Pons (tissue), 1 donor: ENCODE results near the gene MIOX.
A peak's percentile ranks its signal among the peaks of the same experiment; 100 is the strongest.

Source experiments
- DNase-seq: peaks from one replicate; pipeline ENCODE4 v3.0.0-alpha.2; 2016; ENCODE audit warnings: low spot score

Gene MIOX

DNA sequence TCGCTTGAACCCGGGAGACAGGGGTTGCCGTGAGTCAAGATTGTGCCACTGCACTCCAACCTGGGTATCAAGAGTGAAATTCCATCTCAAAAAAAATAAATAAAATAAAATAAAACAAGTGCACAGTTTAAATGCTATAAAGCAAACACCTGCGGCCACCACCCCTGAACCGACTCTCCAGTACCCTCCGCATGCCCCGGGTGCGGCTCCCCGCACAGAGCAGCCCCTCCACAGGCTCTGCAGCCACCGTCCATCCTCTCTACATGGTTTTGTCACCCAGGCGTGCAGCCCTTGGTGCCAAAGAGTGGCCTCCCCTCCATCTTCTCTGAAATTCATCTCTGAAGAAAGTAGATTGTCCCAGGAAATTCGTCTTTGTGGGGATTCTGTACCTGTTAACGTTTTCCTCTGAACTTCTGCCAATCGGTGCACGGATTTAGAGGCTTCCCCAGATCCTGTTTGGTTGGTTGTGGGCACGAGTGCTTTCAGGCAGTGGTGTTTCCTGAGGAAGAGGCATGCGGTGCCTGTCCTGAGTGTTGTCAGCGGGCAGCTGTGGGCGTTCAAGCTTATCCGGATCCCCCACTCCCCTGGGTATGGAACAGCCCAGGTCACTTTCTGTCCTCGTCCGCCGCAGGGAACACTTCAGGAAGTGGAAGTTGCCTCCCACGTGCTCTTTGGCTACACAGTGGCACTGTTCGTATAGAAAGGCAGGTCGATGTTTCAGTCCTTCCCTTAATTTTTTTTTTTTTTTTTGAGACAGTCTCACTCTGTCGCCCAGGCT is 4.1 kb downstream of the MIOX start:
- DNase-seq = no peak

DNA sequence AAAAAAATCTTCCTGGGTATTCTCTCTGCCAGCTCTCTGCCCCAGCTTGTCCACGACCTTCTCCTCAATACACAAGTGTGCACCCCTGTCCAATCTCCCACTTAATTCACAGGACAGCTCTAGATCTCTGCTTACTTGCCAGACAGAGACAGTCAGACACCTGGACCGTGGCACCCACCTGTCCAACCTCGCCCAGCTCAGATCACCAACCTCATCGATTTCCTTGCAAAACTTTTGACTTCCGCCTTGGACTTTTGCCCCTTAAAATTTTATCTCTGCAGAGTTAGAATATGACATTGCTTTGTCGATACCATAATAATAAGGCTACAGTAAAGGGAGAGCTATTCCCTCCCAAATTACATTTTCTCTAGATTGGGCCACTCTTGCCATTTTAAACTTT is 10.4 kb downstream of the MIOX start:
- no peak for DNase-seq

DNA sequence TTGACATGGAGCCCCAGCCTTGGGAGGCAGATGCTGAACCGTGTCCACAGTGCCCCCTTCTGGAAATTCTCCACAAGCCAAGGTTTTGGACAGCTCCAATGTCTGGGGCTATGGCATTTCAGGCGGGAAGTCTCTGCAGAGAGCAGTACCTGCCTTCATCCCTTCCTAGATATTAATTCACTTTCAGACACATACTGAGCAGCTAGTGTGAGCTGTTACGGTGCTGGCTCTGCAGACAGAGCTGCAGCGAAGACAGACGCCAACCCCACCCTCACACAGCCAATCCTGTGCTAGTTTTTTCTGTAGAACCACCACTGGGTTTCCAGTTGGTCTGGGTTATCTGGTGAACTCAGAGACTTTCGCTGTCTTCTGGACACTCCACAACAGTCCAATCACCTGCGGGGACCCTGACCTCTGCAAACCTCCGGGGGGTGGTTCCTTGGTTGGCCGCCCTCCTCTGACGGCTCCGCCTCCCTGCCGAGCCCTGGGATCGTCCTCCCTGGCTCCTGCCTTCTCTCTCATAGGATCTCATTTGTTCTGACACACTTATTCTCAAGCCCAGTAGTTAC is 11.7 kb downstream of the MIOX start:
- DNase-seq = peak; percentile 76

DNA sequence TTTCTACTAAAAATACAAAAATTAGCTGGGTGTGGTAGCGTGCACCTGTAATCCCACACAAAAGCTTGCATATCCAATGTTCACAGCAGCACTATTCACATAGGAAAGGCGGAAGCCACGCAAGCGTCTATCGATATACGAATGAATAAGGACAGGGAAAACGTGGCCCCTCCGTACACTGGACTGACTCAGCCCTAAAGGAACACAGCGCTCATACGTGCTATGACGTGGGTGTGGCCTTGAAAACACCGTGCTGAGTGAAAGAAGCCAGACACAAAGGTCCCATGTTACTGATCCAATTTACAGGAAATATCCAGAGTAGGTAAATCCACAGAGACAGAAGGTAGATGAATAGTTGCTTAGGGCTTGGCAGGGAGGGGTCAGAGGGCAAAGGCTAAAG is 13.8 kb downstream of the MIOX start:
- DNase-seq = no peak

DNA sequence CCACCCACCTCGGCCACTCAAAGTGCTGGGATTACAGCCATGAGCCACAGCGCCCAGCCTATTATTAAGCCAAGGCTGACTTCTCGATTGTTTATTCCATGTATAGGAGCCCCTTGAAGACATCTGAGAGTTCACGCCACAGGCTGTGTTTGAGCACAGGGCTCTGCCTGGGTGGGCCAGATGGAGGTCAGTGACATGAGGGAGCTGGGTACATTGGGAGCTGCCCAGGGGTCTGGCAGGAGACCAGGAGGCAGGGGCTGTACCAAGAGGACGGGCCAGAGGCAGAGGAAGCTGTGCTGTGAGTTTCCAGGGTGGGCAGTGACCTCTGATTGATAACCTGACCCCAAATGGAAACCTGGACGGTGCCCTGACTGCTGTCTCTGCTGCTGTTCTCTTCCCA is 15.4 kb downstream of the MIOX start:
- no peak for DNase-seq

DNA sequence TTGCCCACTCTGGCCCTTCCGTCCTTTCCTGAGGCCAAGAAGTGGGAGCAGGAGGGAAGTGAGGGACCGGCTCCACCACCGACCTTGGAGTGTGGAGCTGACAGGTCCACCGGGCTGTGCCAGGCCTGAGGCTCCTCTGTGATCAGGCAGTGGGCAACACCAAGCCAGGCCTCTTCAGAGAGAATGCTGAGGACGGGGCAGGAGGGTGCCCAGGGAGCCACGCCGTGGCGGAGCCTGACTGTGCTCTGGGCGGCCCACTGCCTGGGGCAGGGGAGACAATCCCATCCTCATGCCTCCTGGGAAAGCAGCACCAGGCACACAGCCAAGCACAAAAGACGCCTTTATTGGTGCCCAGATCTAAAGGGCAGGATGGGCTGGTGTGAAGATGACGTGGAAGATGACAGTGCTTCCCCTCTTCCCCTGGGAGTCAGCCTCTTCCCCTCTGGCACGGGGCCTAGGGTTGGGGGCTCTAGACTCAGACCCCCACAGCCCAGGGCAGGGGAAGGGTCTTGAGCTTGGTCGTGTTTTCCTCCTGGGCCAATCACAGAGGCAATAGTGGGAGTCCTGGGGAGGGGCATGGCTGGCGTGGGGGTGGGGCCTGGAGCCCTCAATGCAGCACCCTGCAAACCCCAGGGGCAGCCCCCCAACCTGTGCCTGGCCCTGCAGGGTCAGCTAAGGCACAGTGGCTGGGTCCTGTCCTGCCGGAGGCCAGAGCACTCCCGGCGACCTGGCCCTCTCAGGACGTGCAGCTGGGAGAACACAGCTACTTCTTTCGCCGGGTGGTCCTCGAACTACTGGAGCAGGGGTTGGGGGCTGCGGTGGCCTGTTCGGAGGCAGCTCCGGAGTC is 16.2 kb downstream of the MIOX start:
- DNase-seq = no peak

DNA sequence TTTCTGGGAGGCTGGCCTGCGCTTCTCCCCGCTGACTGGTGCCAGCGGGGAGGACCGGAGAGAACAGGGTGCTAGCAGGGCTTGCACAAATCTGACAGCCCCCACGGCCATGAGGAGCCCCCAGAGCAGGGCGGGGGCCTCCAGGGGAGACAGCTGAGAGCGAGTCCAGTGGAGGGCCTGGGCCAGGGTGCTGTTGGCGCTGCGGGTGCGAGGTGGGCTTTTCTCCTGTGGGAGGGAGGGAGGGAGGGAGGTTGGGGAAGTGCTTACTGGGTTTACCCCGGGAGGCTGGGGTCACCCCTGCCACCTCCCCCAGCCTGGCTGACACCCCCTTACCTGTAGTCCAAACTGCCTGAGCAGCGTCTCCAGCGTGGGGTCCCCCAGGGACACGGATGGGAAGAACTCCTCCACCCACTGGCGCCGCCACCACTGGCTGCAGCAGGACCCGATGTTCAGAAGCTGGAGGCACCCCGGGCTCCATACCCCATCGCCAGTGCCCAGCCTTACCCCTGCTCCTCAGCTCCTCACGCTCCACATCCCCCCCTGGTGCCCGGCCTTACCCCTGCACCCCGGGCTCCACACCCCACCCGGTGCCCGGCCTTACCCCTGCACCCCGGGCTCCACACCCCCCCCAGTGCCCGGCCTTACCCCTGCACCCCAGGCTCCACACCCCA is 17.0 kb downstream of the MIOX start:
- DNase-seq = no peak

DNA sequence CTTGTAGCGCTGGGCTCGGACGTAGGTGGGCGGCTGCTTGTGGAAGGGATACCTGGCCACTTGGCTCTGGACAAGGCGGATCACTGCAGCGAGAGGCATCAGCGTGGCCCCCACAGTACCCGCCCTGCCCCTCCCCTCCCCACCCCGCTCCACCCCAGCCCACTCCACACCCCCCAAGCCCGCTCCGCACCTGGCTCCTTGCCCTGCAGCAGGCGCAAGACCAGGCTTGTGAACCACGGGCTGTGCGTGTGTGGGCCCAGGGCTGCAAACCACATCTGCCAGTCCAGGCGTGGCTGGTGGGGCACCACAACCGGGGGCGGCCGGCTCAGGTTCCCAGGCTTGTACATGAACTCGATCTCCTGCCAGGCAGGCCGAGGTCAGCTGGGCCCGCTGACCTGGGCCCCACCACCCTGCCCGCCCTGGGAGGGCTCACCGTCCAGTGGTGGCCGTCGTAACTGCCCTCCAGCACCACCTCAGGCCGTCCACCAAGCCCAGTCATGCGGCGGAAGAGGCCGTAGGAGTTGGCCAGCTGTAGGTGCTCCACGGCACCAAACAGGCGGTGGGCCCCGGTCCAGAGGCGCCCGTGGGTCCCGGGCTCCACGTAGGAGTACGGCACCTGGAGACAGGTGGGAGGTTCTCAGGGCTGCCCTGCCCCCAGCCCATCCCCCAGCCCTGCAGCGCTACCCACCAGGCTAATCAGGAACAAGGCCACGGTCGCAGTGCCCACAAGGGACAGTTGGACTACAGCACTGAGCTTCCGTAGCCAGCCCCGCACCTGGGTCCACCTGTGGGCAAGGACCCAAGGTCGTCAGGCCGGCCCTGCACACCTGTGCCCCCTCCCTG is 17.9 kb downstream of the MIOX start:
- no peak for DNase-seq

DNA sequence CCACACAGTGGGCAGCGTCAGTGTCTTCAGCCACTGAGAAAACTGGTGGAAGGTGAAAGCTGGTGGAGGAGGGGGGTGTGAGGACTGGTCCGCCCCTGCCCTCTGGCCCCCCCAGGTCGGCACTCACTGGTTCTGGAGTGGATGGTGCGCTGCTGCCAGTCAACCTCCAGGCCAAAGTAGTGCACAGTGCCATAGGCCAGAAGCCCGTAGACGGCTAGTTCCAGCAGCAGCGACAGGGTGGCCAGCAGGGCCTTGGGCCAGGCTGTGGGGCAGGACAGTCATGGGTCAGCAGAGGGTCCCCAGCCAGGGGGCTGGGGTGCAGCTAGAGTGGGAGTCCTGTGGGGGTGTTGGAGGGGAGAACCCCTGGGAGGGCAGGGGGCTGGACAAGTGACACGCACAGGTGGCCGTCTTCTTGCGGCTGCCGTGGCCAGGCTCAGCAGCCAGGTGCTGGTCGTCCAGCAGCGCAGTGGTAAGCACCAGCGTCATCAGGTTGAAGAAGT is 18.7 kb downstream of the MIOX start:
- no peak for DNase-seq

DNA sequence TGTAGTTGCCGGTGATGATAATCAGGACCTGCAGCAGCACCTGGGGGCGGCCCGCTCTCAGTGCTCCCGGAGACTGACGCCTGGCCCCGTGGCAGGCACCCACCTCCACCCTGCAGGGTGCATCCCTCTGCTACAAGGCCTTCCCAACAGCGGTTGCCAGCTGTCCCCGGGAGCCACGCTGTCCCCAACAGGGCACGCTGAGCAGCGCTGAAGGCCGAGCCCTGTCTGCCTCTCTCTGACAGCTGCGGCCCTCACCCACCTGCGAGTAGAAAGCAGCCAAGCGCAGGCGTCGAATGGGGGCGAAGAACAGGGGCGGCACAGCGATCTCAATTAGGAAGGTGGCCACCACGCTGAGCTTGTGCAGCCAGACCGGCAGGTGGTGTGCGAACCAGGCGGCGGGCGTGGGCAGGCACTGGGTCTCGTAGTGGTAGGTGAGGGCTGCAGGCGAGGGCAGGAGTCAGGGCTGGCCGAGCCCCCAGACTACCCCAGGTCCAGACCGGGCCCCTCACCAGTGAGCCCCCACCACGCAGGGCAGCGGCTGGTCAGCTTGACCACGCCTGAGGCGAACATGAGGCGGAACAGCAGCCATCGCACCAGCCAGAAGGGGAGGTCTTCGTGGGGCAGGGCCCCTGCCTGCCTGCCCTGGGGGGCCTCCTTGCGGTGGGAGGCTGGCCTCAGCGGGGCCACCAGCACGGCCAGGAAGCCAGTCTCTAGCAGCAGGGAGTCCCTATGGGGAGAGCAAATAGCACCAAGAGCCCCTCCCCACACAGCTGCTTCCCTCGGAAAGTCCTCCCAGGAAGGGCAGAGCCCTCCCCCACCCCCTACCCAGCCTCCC is 19.3 kb downstream of the MIOX start:
- DNase-seq = no peak

DNA sequence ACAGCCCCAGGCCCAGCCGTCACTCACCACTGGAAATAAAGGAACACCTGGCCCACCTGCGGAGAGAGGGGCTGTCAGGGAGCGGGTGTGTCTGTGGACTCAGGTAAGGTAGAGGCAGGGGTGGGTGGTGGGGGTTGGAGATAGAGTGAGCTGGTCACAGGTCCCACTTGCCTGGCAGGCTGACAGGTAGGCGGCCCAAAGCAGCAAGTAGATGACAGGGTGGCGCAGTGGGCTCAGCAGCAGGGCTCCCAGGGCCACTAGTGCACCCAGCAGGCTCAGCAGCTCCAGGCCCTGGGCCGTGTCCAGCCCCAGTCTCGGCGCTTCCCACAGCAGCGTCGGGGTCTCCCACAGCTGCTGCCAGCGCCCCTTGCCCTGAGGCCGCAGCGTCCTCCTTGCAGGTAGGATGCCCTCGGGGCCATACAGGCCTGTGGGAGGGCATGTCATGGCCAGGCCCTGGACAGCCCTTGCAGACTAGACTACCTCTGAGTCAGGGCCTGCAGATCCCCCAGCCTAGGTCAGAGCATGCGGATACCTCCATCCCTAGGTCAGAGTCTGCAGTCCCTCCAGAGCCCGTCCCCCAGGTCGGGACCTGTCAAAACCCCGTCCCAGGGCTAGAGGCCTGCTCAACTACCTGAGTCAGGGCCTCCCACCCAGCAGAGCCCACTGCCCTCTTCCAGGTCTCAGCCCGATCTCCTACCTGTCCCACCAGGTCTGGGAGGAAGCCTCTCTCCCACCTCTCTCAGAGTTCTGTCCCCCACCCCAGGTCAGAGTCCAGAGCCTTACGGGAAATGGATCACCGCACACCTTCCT is 20.2 kb downstream of the MIOX start:
- no peak for DNase-seq

DNA sequence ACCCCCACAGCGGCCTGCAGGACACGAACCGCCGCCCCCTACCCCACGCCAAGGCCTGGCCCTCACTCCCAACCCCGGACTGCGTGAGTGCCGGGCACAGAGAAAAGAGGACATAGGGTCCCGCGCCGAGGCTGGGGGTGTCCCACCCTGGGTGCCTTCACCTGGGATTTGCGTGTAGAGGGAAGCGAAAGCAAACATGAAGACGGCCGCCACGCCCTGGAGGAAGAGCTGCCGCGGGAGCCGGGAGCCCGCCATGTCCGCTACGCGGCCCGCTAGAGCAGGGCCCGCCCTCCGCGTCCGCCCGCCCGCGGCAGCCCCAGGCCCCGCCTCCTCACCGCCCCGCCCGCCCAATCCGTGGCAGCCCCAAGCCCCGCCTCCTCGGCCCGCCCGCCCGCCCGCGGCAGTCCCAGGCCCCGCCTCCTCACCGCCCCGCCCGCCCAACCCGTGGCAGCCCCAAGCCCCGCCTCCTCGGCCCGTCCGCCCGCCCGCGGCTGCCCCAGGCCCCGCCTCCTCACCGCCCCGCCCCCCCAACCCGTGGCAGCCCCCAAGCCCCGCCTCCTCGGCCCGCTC is 20.8 kb downstream of the MIOX start, which contains the start of gene LMF2:
Gene LMF2 (minus strand): TSS at position 282 of the 570 bp plus-strand sequence. CDS start 27 bp downstream, at position 255.
- peak; percentile 65 for DNase-seq

DNA sequence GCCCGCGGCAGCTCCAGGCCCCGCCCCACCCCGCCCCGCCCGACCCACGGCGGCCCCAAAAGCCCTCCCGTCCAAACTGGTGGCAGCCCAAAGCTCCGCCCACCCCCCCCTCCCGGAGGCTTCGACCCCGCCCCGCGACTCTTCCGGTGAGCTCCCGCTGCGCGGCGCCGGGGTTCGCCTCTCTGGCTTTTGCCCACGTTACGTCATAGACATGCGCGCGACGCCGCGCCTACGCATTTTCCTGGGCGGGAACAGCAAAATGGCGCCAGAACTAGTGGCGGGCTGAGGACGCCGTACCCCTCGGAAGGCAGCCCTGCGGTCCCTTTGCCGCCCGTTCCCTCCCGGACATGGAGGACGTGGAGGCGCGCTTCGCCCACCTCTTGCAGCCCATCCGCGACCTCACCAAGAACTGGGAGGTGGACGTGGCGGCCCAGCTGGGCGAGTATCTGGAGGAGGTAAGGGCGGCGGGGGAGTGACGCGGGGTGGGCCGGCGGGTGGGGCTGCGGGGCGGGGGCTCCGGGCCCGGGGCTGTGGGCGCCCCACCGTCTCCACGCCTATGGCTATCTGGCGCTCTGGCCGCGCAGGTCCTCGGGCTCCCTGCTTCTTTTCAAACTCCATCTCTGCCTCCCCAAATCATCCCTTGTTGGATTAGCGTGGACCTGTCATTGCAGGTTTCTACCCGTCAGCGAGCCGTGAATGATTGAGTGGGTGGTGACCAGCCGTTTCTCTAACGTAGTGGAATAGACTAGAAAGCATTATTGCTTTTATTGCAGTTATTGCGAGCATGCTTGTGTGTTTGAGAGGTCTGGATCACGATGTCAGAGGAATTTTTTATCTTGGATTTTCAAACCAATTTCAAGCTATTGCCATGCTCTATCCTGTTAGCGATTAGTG is 21.6 kb downstream of the MIOX start, which contains the start of gene NCAPH2:
Gene NCAPH2 (plus strand): TSS at position 234 of the 894 bp plus-strand sequence. CDS start 114 bp downstream, at position 348.
- peak; percentile 94 for DNase-seq

DNA sequence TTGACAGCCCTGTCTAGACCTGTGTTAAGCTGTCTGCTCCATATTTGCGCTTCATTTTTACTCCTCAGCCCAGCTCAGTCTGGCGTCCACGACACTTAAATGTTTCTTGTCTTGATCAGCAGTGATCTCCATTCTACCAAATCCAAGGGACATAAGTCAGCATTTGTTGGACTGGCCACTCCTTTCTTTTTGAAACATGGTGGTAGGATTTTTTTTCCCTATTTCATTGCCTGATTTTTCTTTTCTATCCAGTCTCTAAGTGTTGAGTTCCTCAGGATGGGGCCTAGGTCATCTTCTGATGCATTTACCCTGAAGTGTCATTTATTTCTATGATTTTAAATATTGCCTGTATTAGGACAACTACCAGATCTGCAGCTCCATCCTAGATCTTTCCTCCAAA is 22.2 kb downstream of the MIOX start:
- DNase-seq = no peak

DNA sequence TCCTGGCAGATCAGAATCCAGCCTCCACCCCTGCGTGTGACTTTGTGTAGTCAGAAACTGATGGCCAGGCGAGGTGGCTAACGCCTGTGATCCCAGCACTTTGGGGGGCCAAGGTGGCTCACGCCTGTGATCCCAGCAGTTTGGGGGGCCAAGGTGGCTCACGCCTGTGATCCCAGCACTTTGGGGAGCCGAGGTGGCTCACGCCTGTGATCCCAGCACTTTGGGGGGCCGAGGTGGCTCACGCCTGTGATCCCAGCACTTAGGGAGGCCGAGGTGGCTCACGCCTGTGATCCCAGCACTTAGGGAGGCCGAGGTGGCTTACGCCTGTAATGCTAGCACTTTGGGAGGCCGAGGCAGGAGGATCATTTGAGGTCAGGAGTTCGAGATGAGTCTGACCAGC is 26.5 kb downstream of the MIOX start:
- DNase-seq = no peak

DNA sequence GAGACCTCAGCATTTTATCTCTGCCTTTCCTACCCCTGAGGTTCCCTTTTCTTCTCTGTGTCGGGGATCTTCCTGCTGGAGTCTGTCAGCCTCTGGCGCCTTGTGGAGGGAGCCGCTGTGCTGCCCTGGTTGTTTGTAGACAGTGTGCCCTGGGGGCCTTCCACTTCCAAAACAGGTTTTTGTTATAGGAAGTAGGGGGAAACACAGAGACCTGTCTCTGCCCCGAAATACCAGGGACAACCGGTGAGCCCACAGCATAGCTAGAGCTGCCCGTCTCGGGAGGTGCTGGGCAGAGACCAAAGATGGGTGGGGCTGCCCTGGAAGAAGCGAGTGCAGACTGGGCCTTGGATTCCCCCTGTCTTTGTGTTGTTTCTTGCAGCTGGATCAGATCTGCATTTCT is 29.4 kb downstream of the MIOX start:
- no peak for DNase-seq

DNA sequence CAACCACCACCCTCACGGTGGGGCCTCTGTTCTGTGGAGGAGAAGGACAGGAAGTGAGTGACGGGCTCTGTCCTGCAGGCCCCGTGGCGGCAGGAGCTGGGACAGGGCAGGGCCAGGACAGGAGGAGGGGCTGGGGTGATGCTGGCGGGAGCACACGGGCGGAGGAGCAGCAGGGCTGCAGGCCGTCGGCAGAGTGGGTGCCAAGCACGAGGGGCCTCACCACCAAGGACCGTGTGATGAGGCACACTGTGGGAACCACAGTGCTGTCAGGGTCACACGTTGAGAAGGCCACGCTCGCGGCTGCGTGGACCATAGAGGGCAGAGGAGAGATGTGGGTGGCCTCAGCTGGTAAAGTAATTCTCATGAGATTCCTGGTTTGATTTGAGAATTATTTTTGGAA is 30.2 kb downstream of the MIOX start:
- no peak for DNase-seq
